Astrocyte (in vitro differentiated cells and primary cell): ENCODE measurements around the gene DLX2. TPM values are rescaled to one million over a fixed set of nuclear protein-coding genes. Genes with fewer than 3 reads are reported as not detected.

ENCODE experiments used
- DNase-seq: peaks from one replicate; pipeline ENCODE4 v3.0.0-alpha.2; 2010; ENCODE audit warnings: low read depth
- FAIRE-seq: peaks from 2 replicates; lab custom pipeline; 2011; peaks lifted over from hg19 to GRCh38; lab: Jason Lieb, UNC
- H2AFZ ChIP-seq: 2 replicates; pipeline ENCODE4 v1.6.0; 2012; ENCODE audit warnings: low read depth, low read length, inconsistent platforms
- H3K27ac ChIP-seq: 2 replicates; pipeline ENCODE4 v1.5.1; 2011; ENCODE audit warnings: low read depth, low read length, inconsistent platforms
- H3K27me3 ChIP-seq: 2 replicates; pipeline ENCODE4 v1.6.0; 2011; ENCODE audit warnings: low read length, inconsistent platforms; ENCODE audit not compliant: insufficient read depth
- H3K36me3 ChIP-seq: 2 replicates; pipeline ENCODE4 v1.5.1; 2011; ENCODE audit warnings: low read length, inconsistent platforms; ENCODE audit not compliant: insufficient read depth
- H3K4me1 ChIP-seq: 2 replicates; pipeline ENCODE4 v1.5.1; 2011; ENCODE audit warnings: low read length, inconsistent platforms; ENCODE audit not compliant: insufficient read depth
- H3K4me2 ChIP-seq: 2 replicates; pipeline ENCODE4 v1.6.0; 2012; ENCODE audit warnings: low read length, inconsistent platforms
- H3K4me3 ChIP-seq: 2 replicates; pipeline ENCODE4 v1.5.1; 2011; ENCODE audit warnings: low read depth, mild to moderate bottlenecking, low read length, inconsistent platforms; ENCODE audit not compliant: insufficient read depth
- H3K79me2 ChIP-seq: 2 replicates; pipeline ENCODE4 v1.6.0; 2012; ENCODE audit warnings: mild to moderate bottlenecking, low read length, inconsistent platforms; ENCODE audit not compliant: insufficient read depth
- H3K9ac ChIP-seq: 2 replicates; pipeline ENCODE4 v1.6.0; 2012; ENCODE audit warnings: mild to moderate bottlenecking, low read length, inconsistent platforms
- H3K9me3 ChIP-seq: 2 replicates; pipeline ENCODE4 v1.5.1; 2012; ENCODE audit warnings: low read depth, mild to moderate bottlenecking, low read length, inconsistent platforms; ENCODE audit not compliant: insufficient read depth
- H4K20me1 ChIP-seq: 2 replicates; pipeline ENCODE4 v1.6.0; 2012; ENCODE audit warnings: low read length, inconsistent platforms; ENCODE audit not compliant: insufficient read depth
- H3K27ac Mint-ChIP-seq: one replicate; pipeline ENCODE4 v1.8.0; 2021; ENCODE audit warnings: mild to moderate bottlenecking, mixed read lengths; ENCODE audit not compliant: unreplicated experiment
- H3K27me3 Mint-ChIP-seq: one replicate; pipeline ENCODE4 v1.8.0; 2021; ENCODE audit warnings: low read depth, mixed read lengths; ENCODE audit not compliant: unreplicated experiment
- H3K36me3 Mint-ChIP-seq: one replicate; pipeline ENCODE4 v1.8.0; 2021; ENCODE audit warnings: low read depth, mixed read lengths; ENCODE audit not compliant: unreplicated experiment
- H3K4me1 Mint-ChIP-seq: one replicate; pipeline ENCODE4 v1.8.0; 2021; ENCODE audit warnings: low read depth, mixed read lengths; ENCODE audit not compliant: unreplicated experiment
- H3K4me3 Mint-ChIP-seq: one replicate; pipeline ENCODE4 v1.8.0; 2021; ENCODE audit warnings: mild to moderate bottlenecking, moderate library complexity, mixed read lengths; ENCODE audit not compliant: unreplicated experiment
- H3K9me3 Mint-ChIP-seq: one replicate; pipeline ENCODE4 v1.8.0; 2021; ENCODE audit warnings: mild to moderate bottlenecking, mixed read lengths; ENCODE audit not compliant: unreplicated experiment
- EZH2 ChIP-seq: IDR thresholded peaks from 2 replicates; pipeline ENCODE4 v1.6.1; 2012; ENCODE audit warnings: mild to moderate bottlenecking, low read length, inconsistent platforms; ENCODE audit not compliant: insufficient read depth
- total RNA-seq: library from RNA; stranded (reverse); gene quantifications from 2 replicates; pipeline ENCODE4 v1.2.1, GENCODE V29; 2021
- TF ChIP-seq, protein P1 (sequence below): IDR thresholded peaks from 2 replicates; pipeline ENCODE4 v1.5.1; 2011; ENCODE audit warnings: low read depth, mild to moderate bottlenecking, inconsistent platforms, low read length, moderate library complexity; ENCODE audit not compliant: insufficient read depth

DLX2 gene
- total RNA-seq, 1 donor from 2014 or later, result 2.2 TPM

DNA sequence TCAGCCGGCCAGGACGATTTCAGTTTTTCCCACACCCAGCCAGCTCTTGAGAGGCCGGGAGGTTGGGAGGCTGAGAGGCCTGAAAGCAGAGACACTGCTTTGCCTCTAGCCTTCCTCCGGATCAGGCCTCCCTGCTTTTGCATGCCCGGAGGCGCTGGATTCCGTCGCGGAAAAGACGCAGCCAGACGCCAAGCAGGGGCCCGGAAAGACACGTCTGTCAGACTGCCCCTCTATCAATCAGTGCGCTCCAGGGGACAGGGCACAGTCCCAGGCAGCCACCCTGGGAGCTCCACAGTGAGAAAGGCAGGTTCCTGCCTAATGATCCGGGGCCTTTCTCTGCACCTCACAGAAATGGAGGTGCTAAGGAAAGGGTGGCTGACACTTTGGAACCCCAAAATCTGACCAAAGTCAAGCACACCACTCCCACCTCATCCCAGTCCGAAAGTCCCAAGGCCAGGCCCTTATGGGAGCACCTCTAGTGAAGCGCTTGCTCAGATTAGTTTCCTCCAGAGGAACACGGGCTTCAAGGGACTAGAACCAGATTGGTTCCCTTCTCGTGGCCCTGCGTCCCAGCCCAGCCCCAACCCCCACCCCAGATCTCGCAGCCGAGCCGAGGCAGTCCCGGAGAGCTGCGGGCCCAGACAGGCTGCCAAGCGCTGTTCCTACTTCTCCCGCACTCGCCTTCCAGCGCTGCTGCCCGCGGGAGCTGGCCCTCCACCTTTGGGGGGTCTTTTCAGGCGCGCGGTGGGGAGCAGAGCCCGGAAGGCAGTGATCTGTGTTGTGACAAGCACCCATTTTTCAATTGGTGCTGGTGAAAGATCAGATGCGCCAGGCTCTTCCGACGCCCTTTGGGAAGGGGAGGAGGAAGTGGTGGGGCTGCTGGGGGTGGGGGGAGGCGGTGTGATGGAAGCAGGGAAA, 12.4 kb downstream of the DLX2 start:
- DNase-seq, result no peak
- Mint-ChIP-seq H3K27ac (no peak overlapping the region), H3K4me1 (peaks cover 6% of the 10 kb centered on the region), H3K4me3 (no peak overlapping the region), H3K9me3 (peaks cover 19% of the 10 kb centered on the region), H3K27me3 (peaks cover 83% of the 10 kb centered on the region), H3K36me3 (peaks cover 2% of the 10 kb centered on the region)
- no peak overlapping the region for H3K9ac ChIP-seq
- H3K79me2 ChIP-seq, result no peaks in the 10 kb centered on the region
- TF ChIP-seq EZH2, result peak; percentile 90
- TF ChIP-seq, protein P1, sequence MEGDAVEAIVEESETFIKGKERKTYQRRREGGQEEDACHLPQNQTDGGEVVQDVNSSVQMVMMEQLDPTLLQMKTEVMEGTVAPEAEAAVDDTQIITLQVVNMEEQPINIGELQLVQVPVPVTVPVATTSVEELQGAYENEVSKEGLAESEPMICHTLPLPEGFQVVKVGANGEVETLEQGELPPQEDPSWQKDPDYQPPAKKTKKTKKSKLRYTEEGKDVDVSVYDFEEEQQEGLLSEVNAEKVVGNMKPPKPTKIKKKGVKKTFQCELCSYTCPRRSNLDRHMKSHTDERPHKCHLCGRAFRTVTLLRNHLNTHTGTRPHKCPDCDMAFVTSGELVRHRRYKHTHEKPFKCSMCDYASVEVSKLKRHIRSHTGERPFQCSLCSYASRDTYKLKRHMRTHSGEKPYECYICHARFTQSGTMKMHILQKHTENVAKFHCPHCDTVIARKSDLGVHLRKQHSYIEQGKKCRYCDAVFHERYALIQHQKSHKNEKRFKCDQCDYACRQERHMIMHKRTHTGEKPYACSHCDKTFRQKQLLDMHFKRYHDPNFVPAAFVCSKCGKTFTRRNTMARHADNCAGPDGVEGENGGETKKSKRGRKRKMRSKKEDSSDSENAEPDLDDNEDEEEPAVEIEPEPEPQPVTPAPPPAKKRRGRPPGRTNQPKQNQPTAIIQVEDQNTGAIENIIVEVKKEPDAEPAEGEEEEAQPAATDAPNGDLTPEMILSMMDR, result no peak
- no peak overlapping the region for H2AFZ ChIP-seq
- no peak for FAIRE-seq
- no peak overlapping the region for H3K27ac ChIP-seq
- H3K9me3 ChIP-seq, result peaks cover 6% of the 10 kb centered on the region
- no peak overlapping the region for H3K4me3 ChIP-seq
- H3K4me1 ChIP-seq, result peaks cover 4% of the 10 kb centered on the region
- H3K27me3 ChIP-seq, result peaks cover 96% of the 10 kb centered on the region
- H3K4me2 ChIP-seq, result no peak overlapping the region
- H4K20me1 ChIP-seq, result peaks cover 30% of the 10 kb centered on the region
- H3K36me3 ChIP-seq, result no peaks in the 10 kb centered on the region

DNA sequence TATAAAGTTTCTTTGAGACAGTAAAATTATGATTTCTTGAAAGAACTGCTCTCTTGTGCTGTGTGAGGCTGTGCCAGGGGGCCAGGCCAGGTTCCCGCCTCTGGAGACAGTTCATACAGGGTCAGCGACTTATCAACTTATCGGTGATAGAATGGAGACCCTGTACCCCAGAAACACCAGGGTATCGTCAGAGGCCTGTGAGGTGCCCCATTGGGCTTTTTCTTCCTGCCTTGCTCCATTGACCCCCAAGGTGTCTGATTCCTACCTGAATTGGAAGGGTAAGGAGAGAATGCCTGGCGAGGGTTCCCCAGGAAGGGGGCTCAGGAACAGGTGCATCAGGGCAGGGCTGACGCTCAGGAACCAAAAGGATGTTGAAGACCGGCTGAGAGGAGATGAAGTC, 13.1 kb downstream of the DLX2 start:
- Histone ChIP-seq H3K27ac (no peak overlapping the region), H3K9me3 (peaks cover 6% of the 10 kb centered on the region), H3K4me3 (no peak overlapping the region), H3K36me3 (no peaks in the 10 kb centered on the region), H3K4me2 (no peak overlapping the region), H2AFZ (no peak overlapping the region), H4K20me1 (peaks cover 30% of the 10 kb centered on the region), H3K79me2 (no peaks in the 10 kb centered on the region), H3K27me3 (peaks cover 94% of the 10 kb centered on the region), H3K4me1 (peaks cover 2% of the 10 kb centered on the region), H3K9ac (no peak overlapping the region)
- Mint-ChIP-seq H3K9me3 (peaks cover 19% of the 10 kb centered on the region), H3K27ac (no peak overlapping the region), H3K27me3 (peaks cover 83% of the 10 kb centered on the region), H3K4me1 (peaks cover 6% of the 10 kb centered on the region), H3K36me3 (peaks cover 2% of the 10 kb centered on the region), H3K4me3 (no peak overlapping the region)
- no peak for TF ChIP-seq EZH2
- TF ChIP-seq, protein P1, result no peak
- no peak for DNase-seq
- FAIRE-seq, result no peak
